Stimulated activated CD8-positive, alpha-beta memory T cell treated with anti-CD3 and anti-CD28 coated beads, Interleukin-12 subunit alpha, Interleukin-12 subunit beta, amount 100 ng/mL, for 24 hours (primary cell): Measurements from ENCODE around the gene FHOD3.

Experiments used
- DNase-seq: peaks from one replicate; pipeline ENCODE4 v3.0.0-alpha.2; 2020; ENCODE audit errors: extremely low read depth

FHOD3 gene

GRCh38 chr18:36828630-36829361 lies 531.3 kb downstream of the FHOD3 start, which contains the start of the genes KIAA1328 and TPGS2:
TSS of gene KIAA1328 (plus strand) at chr18:36829127. CDS start at chr18:36829139, 12 bp downstream.
TSS of gene TPGS2 (minus strand) at chr18:36829002. CDS start at chr18:36828767, 235 bp downstream.
- peak; percentile 66 for DNase-seq
